HG03108 (cell line): ENCODE data around the gene AP4B1.
A peak's percentile ranks its signal among the peaks of the same experiment; 100 is the strongest.
"Not testable (repeated sequence)": the region's sequence is repeated elsewhere in the genome, so short reads cannot be mapped to it uniquely, and the experiment has no call there.

Source experiments
- ATAC-seq: cut with Tn5 transposase; IDR thresholded peaks from one replicate; pipeline ENCODE4 v1.9.1; 2021; ENCODE audit warnings: moderate library complexity; ENCODE audit not compliant: unreplicated experiment

The AP4B1 gene

DNA sequence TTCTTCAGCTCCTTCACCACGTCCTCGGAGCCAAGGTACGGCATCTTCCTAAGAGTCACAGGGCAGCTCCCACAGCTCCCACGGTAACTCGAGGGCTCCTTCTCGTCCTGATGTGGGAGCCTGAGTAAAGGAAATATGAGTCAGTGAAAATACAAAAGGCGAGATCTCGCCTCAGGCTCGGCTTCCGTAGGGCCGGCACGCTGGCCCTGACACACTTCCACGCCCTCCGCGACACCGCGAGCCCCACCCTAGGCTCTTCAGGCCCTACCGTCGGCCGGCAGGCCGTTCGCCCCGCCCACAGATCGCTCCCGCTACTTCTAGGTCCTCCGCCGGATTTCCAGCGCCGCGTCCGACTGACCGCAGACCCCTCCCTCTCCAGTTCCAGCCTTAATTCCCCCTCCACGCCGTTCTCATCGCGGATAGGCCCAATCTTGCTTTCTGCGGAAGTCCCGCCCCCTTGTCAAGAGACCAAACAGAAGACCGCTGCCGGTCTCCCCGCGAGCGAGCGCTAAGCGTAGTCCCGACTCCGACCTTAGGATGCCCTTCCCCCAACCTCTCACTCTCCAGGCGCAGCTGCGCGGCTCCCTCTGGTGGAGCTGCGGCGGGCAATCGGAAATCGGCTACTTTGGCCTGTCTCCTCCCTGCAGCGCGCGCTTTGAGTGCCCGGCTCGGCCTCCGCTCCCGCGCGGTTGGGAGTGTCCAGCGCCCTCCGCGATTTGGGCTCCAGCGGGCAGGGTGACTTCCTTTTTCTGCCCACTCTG lies at the start of gene AP4B1, which contains the start of gene DCLRE1B:
TSS of gene AP4B1 (minus strand) at position 126 of the 761 bp plus-strand sequence. CDS start at position 44, 82 bp downstream.
TSS of gene DCLRE1B (plus strand) at position 653 of the 761 bp plus-strand sequence. CDS start 261 bp downstream, outside the sequence.
- ATAC-seq = peak; percentile 88

GRCh38 chr1:113951719-113952118 lies 47.1 kb upstream of the AP4B1 start:
- ATAC-seq = no peak

DNA sequence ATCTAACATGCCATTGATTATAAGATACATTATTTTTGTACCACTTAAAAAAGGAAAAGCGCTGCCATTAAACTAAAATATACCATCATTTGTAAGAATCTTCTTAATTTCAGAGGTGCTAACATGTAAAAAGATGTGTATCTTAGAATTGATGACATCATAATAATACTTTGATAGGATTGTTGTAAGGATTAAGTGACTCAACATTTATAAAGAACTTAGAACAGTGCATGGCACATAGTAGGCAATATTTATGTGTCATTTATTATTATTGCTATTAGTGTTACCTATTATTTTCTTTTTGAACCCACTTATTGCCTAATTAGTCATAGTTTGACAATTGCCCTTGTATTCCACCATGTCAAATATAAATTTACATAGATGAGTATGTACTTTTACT lies 46.3 kb upstream of the AP4B1 start:
- ATAC-seq = no peak

DNA sequence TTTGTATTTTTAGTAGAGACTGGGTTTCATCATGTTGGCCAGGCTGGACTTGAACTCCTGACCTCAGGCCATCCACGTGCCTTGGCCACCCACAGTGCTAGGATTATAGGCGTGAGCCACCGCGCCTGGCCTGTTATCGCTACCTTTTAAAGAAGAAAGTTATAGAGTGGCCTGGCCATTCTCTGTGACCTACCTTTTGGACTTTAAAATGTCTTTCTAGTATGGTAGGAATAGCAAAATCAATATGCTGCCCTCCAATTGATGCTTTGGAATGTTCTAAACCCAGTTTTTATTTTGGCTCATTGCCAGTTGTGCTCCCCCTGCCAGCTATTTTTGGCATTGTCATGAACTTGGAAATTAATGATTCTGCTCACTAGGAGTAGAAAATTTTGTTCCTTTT lies 44.4 kb upstream of the AP4B1 start:
- ATAC-seq = no peak

DNA sequence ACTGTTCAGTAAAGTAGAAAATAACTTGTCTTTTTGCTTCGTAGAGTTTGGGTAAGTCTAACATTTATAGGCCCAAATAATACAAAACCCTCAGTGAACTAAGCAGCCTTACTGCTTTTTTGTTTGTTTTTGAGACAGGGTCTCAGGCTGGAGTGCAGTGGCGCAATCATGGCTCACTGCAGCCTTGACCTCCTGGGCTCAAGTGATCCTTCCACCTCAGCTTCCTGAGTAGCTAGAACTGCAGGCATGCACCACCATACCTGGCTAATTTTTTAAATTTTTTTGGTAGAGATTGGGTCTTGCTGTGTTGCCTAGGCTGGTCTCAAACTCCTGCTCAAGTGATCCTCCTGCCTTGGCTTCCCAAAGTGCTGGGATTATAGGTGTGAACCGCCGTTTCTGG lies 43.6 kb upstream of the AP4B1 start:
- not testable (repeated sequence) for ATAC-seq

GRCh38 chr1:113947388-113948107 lies 42.9 kb upstream of the AP4B1 start:
- ATAC-seq = no peak

DNA sequence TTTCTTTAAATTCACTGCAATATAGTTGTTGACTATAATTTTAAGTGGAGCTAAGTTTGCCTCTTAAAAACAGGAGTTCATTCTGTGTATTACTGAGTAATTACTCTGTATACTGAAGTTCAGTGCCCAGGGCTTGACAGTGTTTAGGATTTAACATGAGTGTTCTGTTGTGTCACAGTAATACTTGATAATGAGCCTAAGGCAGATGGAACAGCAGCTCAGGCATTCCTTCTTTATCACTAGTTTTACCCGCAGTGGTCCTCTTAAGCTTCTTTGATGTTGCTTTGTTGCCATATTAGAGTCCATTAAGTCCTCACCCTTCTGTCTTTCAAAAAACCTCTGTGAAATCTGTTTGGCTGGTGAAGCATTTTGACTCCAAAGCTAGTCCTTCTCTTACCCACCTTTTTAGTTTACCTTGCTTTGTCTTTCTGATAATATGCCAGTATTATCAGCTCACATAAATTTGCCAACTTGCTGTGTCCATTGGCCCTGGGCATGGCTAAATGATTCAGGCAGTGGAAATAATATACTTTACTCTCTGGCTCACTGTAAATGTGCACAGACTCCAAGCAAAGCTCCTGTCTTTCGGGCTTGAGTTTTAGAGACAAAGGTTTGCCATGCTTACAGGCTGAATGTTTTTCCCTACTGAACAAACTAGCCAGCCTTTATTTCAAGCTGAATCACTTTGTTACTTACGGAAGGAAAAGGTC lies 42.2 kb upstream of the AP4B1 start:
- ATAC-seq = no peak

- ATAC-seq = no peak
Observed at GRCh38 chr1:113946112-113946511, 41.5 kb upstream of the AP4B1 start.

- no peak for ATAC-seq
Observed at GRCh38 chr1:113945329-113945728, 40.7 kb upstream of the AP4B1 start.

- ATAC-seq = no peak
Observed at GRCh38 chr1:113943028-113943811, 38.6 kb upstream of the AP4B1 start.

DNA sequence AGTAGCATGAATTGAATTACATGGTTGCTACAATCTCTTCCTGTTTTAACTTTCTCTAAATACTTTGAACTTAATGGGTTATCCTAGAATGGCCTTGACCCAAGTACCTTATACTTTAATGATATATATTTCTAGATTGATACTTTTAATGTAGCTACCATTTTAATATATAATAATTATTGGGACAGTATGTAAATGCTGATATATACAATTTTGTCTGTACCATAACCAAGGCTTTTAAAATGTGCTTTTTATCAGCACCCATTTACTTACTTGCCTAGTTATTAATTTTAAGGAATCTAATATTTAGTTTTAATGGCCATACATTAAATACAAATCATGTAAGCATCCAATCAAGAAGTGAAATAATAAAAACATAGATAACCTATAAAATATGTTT lies 37.9 kb upstream of the AP4B1 start:
- ATAC-seq = no peak

DNA sequence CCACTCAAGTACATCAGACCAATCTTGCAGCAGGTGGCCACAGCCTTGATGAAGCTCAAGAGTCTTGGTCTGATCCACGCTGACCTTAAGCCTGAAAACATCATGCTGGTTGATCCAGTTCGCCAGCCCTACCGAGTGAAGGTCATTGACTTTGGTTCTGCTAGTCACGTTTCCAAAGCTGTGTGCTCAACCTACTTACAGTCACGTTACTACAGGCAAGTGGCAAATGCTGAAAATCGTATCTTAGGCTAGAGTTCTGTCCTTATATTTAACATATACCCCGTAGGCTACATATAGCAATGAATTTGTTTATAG lies 36.6 kb upstream of the AP4B1 start:
- ATAC-seq = no peak

DNA sequence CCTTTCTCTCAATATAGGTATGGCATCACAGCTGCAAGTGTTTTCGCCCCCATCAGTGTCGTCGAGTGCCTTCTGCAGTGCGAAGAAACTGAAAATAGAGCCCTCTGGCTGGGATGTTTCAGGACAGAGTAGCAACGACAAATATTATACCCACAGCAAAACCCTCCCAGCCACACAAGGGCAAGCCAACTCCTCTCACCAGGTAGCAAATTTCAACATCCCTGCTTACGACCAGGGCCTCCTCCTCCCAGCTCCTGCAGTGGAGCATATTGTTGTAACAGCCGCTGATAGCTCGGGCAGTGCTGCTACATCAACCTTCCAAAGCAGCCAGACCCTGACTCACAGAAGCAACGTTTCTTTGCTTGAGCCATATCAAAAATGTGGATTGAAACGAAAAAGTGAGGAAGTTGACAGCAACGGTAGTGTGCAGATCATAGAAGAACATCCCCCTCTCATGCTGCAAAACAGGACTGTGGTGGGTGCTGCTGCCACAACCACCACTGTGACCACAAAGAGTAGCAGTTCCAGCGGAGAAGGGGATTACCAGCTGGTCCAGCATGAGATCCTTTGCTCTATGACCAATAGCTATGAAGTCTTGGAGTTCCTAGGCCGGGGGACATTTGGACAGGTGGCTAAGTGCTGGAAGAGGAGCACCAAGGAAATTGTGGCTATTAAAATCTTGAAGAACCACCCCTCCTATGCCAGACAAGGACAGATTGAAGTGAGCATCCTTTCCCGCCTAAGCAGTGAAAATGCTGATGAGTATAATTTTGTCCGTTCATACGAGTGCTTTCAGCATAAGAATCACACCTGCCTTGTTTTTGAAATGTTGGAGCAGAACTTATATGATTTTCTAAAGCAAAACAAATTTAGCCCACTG lies 36.0 kb upstream of the AP4B1 start:
- no peak for ATAC-seq

- ATAC-seq = no peak
Observed at GRCh38 chr1:113938192-113938591, 33.6 kb upstream of the AP4B1 start.

- no peak for ATAC-seq
Observed at GRCh38 chr1:113937146-113937545, 32.5 kb upstream of the AP4B1 start.

- no peak for ATAC-seq
Observed at GRCh38 chr1:113935970-113936369, 31.4 kb upstream of the AP4B1 start.

- no peak for ATAC-seq
Observed at GRCh38 chr1:113935176-113935575, 30.6 kb upstream of the AP4B1 start.

GRCh38 chr1:113934511-113935055 lies 30.0 kb upstream of the AP4B1 start:
- no peak for ATAC-seq

DNA sequence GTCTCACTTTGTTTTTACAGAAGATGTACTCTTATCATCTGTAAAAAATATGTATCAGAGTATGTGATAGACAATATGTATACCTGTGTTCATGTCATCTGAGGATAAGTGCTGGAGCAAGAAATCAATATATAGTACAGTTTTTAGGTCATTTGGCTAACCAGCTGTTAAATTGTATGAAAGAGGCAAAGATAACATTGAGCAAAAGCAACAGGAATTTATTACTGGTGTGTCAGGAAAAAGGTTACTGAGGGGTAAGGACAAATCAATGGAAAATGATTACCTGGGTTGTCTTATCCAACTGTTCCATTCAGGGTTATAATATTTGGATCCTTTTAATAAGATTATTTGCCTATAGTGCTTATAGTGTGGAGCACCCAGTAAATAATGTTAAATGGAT lies 29.4 kb upstream of the AP4B1 start:
- ATAC-seq = no peak

DNA sequence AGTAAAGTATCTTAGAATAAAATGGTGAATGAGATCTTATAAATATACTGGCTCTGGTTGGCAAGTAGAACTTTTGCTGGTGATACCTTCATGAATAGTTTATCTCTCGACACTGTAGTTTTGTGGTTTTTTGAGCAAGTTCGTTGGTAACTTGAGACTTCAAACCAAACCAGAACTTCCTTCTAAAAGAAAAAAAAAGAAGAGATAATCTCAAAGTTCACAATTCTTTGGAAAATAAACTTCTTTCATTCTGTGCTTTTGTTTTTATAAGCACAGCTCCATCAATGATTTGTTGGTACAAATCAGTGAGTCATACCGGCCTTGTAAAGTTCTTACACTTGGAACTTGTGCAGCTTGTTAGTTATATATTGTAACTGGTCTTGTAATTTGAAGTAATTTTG lies 26.9 kb upstream of the AP4B1 start:
- no peak for ATAC-seq
